ENCODE results near the gene KRTAP2-1.
"Not testable (repeated sequence)": the region's sequence is repeated elsewhere in the genome, so short reads cannot be mapped to it uniquely, and the experiment has no call there.

KRTAP2-1 gene

GRCh38 chr17:41058741-41059140 lies 11.6 kb upstream of the KRTAP2-1 start:
- in situ Hi-C loops (cut with MboI; ENCODE audit: low sequenced_read_pairs), result no loop called here

- in situ Hi-C loops (cut with MboI; ENCODE audit: low sequenced_read_pairs), result no loop called here
Observed at GRCh38 chr17:41057547-41057946, 10.4 kb upstream of the KRTAP2-1 start.

- in situ Hi-C loops (cut with MboI; ENCODE audit: low sequenced_read_pairs), result not testable (repeated sequence)
Observed at GRCh38 chr17:41055130-41055529, 8.0 kb upstream of the KRTAP2-1 start, which contains the start of gene KRTAP2-2. KRTAP2-2 (minus strand) TSS chr17:41055230; CDS start chr17:41055211, 19 bp downstream.

- in situ Hi-C loops (cut with MboI; ENCODE audit: low sequenced_read_pairs), result not testable (repeated sequence)
Observed at GRCh38 chr17:41054556-41054955, 7.4 kb upstream of the KRTAP2-1 start.

GRCh38 chr17:41054025-41054424 lies 6.9 kb upstream of the KRTAP2-1 start:
- in situ Hi-C loops (cut with MboI; ENCODE audit: low sequenced_read_pairs), result no loop called here

GRCh38 chr17:41052566-41052965 lies 5.5 kb upstream of the KRTAP2-1 start:
- in situ Hi-C loops (cut with MboI; ENCODE audit: low sequenced_read_pairs), result no loop called here

GRCh38 chr17:41049110-41049509 lies 2.0 kb upstream of the KRTAP2-1 start:
- in situ Hi-C loops (cut with MboI; ENCODE audit: low sequenced_read_pairs), result no loop called here

GRCh38 chr17:41048441-41048840 lies 1.3 kb upstream of the KRTAP2-1 start:
- in situ Hi-C loops (cut with MboI; ENCODE audit: low sequenced_read_pairs), result no loop called here

- in situ Hi-C loops (cut with MboI; ENCODE audit: low sequenced_read_pairs), result no loop called here
Observed at GRCh38 chr17:41042953-41043352, 4.2 kb downstream of the KRTAP2-1 start.

- in situ Hi-C loops (cut with MboI; ENCODE audit: low sequenced_read_pairs), result not testable (repeated sequence)
Observed at GRCh38 chr17:41040783-41041571, 6.1 kb downstream of the KRTAP2-1 start, which contains the start of gene KRTAP1-1. KRTAP1-1 (minus strand) TSS chr17:41041450; CDS start chr17:41041397, 53 bp downstream.

- in situ Hi-C loops (cut with MboI; ENCODE audit: low sequenced_read_pairs), result no loop called here
Observed at GRCh38 chr17:41037853-41038350, 9.2 kb downstream of the KRTAP2-1 start.

- in situ Hi-C loops (cut with MboI; ENCODE audit: low sequenced_read_pairs), result not testable (repeated sequence)
Observed at GRCh38 chr17:41034346-41034935, 12.7 kb downstream of the KRTAP2-1 start, which contains the start of gene KRTAP1-3. KRTAP1-3 (minus strand) TSS chr17:41034874; CDS start chr17:41034821, 53 bp downstream.

- in situ Hi-C loops (cut with MboI; ENCODE audit: low sequenced_read_pairs), result no loop called here
Observed at GRCh38 chr17:41029633-41030245, 17.4 kb downstream of the KRTAP2-1 start, which contains the start of gene KRTAP1-4. KRTAP1-4 (minus strand) TSS chr17:41030195; CDS start chr17:41030078, 117 bp downstream.

- in situ Hi-C loops (cut with MboI; ENCODE audit: low sequenced_read_pairs), result no loop called here
Observed at GRCh38 chr17:41026715-41027471, 20.2 kb downstream of the KRTAP2-1 start, which contains the start of gene KRTAP1-5. KRTAP1-5 (minus strand) TSS chr17:41027208; CDS start chr17:41027155, 53 bp downstream.

GRCh38 chr17:41024697-41025096 lies 22.4 kb downstream of the KRTAP2-1 start:
- in situ Hi-C loops (cut with MboI; ENCODE audit: low sequenced_read_pairs), result no loop called here

GRCh38 chr17:41020336-41020735 lies 26.8 kb downstream of the KRTAP2-1 start:
- in situ Hi-C loops (cut with MboI; ENCODE audit: low sequenced_read_pairs), result no loop called here

GRCh38 chr17:41019415-41019814 lies 27.7 kb downstream of the KRTAP2-1 start:
- in situ Hi-C loops (cut with MboI; ENCODE audit: low sequenced_read_pairs), result no loop called here

- in situ Hi-C loops (cut with MboI; ENCODE audit: low sequenced_read_pairs), result no loop called here
Observed at GRCh38 chr17:41018541-41018940, 28.6 kb downstream of the KRTAP2-1 start.

- in situ Hi-C loops (cut with MboI; ENCODE audit: low sequenced_read_pairs), result no loop called here
Observed at GRCh38 chr17:41016578-41017215, 30.4 kb downstream of the KRTAP2-1 start.

GRCh38 chr17:41015454-41015853 lies 31.7 kb downstream of the KRTAP2-1 start:
- in situ Hi-C loops (cut with MboI; ENCODE audit: low sequenced_read_pairs), result no loop called here
